HG02623 (cell line): Measurements from ENCODE around the gene TRIM4.
"Not testable (repeated sequence)": the region's sequence is repeated elsewhere in the genome, so short reads cannot be mapped to it uniquely, and the experiment has no call there.

ENCODE experiments used
- ATAC-seq: cut with Tn5 transposase; IDR thresholded peaks from one replicate; pipeline ENCODE4 v1.9.1; 2021; ENCODE audit warnings: moderate library complexity; ENCODE audit not compliant: unreplicated experiment

Gene TRIM4

DNA sequence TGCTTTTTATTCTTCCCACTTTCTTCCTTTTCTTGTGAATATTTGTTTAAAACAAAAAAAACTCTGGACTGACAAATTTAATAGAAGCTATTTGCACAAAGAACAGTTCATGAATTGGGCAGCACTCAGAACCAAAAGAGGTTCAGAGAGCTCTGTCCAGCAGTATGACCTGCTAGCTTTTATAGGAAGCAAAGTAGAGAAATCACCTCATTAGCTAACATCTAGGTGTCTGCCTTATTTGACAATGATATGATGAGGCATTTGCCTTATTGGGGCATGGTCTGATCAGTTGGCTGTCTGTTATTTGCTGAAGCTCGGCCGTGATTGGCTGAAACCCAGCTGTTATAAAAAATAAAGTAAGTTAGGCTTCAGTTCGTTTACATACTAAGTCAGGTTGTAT, 819 bp upstream of the TRIM4 start:
- ATAC-seq, result no peak

DNA sequence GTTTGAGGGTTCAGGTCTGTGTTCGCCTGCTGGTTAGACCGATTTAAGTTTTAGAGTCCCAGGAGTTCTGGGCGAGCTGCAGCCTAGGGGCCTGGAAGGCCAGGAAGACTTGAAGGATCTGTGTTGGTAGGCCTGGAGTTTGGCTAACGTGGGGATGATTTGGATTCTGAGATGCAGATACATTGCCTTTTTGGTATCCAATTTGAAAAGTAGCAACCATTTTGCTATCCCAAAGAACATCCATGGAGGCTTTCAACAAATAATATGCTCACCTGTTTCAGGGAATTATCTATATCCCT, 433 bp upstream of the TRIM4 start:
- ATAC-seq, result no peak

DNA sequence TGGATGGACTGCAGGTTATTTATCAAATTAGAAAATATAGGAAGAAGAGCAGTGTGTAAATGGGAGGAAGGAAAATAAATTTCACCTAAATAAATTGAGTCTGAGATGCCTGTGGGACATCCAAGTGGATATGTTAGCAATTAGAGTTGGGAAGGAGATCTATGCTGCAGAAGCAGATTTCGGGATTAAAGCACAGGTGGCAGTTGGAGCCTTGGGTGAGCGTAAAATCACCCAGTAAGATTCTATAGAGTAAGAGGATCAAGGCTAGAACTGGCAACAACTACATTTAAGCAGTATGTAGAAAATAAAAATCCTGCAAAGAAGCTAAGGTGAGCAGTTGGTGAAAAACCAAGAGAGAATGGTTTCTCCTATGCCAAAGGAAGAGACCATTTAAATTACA, 8.4 kb downstream of the TRIM4 start:
- ATAC-seq, result no peak

DNA sequence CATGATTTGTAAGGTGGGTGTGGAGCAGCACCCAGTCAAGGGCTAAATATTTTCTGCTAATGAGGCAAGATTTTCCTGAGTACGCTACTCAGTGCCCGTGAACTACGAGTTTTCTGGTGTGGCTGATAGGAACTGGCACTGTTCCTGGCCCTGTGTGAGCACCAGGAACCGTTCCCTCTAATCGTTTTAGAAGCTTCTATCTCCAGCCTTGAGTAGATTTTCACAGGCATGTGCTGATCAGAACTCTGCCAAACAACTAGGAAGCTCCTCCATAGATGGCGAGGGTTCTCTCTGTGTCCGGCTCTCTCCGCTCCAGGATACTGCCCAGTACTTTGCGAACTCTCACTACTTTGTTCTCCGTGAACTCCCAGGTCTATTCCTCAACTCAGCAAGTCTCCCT, 17.7 kb downstream of the TRIM4 start:
- no peak for ATAC-seq

DNA sequence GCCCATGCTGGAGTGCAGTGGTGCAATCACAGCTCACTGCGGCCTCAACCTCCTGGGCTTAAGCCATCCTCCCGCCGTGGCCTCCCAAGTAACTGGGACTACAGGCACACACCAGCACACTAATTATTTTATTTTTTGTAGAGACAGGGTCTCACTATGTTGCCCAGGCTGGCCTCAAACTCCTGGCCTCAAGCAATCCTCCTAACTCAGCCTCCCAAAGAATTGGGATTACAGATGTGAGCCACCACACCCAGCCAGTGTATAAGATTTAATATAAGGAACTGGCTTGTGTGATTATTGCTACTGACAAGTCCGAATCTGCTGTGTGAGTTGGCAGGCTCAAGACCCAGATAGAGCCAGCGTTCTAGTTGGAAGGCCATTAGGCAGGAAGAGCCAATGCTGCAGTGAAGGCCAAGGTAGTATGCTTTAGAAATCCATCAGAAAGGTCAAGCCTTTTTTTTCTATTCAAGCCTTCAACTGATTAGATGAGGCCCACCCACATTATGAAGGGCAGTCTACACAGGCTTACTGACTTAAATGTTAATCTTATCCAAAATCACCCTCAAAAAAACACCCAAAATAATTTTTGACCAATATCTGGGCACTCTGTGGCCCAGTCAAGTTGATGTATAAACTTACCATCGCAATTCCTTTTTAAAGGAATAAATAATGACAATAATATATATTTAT, 19.4 kb downstream of the TRIM4 start:
- ATAC-seq, result no peak

DNA sequence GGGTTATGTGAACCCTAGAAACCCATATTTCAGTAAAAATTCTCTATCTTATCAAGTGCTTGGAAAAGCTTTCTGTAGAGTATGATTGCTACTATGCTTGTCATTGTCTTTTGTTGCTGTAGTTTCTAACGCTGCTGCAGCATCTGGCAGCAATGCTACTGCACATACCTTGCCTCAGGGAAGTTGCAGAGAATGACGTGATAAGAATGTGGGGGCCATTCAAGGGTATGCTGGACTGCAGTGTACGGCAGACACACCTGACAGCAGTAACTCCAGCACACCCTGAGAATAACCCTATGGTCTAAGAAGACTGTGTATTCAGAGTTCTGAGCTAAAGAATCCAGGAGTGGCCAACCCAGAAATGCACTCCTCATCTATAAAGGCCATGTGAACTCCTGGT, 20.5 kb downstream of the TRIM4 start:
- no peak for ATAC-seq

DNA sequence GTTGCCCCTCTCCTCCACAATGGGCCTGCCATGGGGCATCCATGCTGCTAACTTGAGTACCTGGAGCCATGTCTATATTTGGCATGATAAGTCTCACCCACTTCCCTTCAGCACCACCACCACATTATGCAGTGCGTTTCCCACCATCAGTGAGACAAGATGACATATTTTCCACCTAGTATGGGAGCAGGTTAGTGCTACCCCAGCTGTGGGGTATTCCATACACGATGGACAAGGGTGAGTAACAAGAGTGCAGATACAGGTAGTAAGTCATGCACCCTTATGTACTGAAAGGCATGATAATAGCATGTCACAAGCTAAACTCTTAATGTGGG, 21.3 kb downstream of the TRIM4 start:
- no peak for ATAC-seq

DNA sequence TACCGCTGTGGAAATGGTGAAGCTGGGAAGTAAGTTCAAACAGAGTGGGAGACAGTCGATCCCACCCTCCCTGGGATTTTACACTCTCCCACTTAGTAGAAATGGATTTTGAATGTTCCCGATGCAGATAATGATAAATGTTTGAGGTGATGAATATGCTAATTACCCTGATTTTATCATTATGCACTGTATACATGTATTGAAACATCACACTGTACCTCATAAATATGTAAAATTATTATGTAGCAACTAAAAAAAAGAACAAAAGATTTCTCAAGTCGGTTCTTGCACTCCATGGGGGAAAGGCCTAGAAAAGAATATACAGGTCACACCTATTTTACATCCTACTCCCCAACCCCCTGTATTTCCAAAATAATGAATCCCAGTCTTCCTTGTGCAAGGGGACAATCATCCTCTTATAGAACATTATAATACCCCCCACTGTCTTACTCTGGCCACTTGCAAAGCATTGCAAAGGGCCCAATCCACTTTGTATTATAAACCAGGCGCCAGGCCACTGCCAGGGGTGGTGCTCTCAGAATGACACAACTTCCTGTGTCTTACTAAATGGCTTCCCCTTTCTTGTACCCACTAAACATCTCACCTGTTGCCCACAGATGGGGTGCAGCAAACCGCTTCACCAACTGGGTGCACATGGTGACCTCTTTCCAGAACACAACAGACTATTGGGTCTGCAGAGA, 21.9 kb downstream of the TRIM4 start:
- no peak for ATAC-seq

DNA sequence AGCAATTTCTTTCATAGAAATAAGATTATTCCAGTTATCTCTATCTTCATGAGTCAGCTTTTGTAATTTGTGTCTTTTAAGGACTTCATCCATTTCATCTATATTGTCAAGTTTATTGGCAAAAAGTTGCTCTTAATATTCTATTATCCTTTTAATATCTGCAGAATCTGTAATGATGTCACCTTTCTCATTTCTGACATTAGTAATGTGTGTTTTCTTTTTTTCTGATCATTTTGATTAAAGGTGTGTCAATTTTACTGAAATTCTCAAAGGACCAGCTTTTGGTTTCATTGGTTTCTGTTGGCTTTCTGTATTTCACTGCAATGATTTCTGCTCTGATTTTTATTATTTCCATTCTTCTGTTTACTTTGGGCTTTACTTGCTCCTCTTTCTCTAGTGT, 24.6 kb downstream of the TRIM4 start:
- ATAC-seq, result no peak

DNA sequence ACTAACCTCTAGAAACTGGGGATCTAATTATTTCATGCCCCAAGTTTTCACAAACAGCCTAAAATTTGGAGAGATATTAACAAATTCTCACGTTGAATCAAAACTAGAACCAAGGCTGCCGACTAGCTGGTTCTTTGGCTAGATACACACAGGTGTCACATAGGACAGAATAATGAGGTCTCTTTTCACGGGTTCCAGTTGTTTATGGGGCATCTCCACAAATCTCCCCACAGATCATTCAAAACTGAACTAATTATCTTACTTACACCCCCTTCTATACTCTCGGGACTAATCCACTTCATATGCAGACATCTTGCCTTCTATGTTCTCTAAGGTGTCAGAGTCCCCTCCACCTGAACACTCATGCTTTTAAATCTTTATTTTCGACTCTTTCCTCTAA, 26.1 kb downstream of the TRIM4 start:
- ATAC-seq, result no peak

DNA sequence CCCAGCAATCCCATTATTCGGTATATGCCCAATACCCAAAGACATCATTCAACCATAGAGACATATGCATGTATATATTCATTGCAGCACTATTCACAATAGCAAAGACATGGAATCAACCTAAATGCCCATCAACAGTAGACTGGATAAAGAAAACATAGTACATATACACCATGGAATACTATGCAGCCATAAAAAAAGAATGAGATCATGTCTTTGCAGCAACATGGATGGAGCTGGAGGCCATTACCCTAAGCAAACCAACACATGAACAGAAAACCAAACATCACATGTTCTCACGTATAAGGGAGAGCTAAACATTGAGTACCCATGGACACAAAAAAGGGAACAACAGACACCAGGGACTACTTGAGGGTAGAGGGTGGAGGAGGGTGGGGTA, 29.0 kb downstream of the TRIM4 start:
- ATAC-seq, result not testable (repeated sequence)

DNA sequence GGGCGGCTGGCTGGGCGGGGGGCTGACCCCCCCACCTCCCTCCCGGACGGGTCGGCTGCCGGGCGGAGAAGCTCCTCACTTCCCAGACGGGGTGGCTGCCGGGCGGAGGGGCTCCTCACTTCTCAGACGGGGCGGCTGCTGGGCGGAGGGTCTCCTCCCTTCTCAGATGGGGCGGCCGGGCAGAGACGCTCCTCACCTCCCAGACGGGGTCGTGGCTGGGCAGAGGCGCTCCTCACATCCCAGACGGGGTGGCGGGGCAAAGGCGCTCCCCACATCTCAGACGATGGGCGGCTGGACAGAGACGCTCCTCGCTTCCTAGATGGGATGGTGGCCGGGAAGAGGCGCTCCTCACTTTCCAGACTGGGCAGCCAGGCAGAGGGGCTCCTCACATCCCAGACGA, 31.0 kb downstream of the TRIM4 start:
- ATAC-seq, result not testable (repeated sequence)

DNA sequence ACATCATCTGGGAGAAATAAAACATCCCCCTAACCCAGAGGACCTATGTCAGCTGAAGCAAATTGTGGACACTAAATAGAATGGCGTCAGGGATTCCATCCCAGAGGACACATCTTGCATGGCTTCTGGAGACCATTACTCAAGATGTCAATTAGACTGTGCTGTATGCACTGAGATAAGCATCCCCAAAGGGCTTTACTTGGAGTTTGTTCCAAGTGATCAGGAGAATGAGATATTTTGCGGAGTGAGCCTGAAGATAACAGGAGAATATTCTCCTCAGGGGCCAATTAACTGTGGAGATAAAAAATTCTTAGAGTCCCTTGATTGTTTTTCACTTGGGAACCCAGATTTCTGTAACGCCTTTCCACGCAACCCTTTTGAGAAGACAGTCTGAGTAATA, 38.0 kb downstream of the TRIM4 start:
- ATAC-seq, result no peak

DNA sequence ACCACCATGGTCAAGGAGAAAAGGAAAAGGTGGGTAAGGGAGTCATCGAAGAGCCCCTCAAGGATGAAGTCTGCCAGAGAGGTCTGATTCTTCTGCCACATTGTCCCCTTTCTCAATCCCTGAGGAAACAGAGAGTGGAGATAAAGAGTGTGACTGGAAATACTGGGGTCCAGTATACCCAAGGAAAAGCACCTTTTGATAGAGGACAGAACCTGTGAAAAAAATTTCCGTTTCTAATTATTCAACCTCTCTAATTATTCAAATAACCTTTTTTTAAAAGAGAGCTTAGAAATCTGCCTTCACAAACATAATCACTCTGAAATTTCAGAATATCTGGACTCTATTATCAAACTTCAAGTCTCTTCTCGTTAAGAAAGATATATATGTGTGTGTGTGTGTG, 42.4 kb downstream of the TRIM4 start, which contains the start of gene OR2AE1:
OR2AE1 (minus strand) TSS at position 101 of the 400 bp plus-strand sequence; CDS start at position 101, 0 bp downstream.
- no peak for ATAC-seq

DNA sequence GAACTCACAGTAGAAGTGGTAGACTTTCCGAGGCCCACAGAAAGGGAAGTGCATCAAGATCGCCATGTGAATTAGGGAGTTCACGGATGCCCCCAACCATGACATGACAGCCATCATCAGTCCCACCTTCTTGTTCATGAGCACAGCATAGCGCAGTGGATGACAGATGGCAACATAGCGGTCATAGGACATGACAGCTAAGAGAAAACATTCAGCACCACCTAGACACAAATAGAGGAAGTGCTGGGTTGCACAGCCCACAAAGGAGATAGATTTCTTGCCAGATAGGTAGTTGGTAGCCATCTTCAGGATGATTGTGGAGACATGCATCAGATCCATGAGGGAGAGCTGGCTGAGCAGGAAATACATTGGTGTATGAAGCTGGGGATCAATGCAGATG, 42.8 kb downstream of the TRIM4 start:
- no peak for ATAC-seq

DNA sequence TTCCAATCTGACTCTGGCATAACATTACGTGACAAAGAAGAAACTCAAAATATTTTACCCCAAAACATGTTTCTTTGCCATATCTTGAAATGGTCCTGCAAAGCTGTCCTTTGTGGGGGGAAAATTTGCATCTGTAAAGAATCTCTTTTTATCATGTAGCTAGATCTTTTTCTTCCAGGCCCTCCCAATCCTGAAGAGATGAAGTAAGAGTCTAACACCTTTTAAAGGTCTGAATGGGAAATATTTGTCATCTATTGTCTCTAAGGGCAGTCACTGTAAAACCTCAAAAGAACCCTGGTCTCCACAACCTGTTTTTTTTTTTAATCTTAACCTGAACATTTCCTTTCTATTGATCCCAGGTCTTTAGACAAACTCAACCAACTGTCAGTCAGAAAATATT, 51.1 kb downstream of the TRIM4 start:
- ATAC-seq, result no peak

DNA sequence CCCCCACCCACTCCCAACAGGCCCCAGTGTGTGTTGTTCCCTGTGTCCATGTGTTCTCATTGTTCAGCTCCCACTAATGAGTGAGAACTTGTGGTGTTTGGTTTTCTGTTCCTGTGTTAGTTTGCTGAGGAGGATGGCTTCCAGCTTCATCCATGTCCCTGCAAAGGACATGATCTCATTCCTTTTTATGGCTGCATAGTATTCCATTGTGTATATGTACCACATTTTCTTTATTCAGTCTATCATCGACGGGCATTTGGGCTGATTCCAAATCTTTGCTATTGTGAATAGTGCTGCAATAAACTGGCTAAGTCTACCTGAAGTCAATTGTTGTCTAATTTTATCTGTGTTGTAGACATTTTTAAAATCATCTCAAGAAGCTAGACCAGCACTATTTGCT, 51.9 kb downstream of the TRIM4 start:
- not testable (repeated sequence) for ATAC-seq

DNA sequence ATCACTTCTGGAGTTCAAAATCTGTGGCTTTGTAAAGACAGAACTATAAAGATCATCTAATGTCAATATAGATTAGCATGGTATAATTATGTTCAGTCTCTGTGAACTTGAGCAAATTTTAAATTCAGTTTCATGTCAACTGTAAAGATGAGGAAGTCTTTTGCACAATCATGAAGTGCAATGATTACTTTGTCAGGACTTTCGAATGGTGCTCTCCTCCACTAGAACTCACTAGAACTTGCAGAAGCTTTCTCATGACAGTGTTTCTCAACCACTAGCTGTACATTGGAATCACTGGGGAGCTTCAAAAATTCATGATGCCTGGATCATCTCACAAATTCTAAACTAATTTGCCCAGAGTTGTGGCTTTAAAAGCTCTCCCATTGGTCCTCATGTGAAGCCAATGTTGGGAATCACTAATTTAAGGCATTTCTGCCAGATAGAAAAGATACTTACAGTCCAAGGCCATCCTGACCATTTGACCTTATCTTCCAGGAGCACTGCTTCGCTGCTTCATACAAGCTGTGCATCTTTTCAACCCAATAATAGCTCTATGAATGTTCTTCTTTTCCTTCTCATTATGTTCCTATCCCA, 55.4 kb downstream of the TRIM4 start:
- ATAC-seq, result no peak

DNA sequence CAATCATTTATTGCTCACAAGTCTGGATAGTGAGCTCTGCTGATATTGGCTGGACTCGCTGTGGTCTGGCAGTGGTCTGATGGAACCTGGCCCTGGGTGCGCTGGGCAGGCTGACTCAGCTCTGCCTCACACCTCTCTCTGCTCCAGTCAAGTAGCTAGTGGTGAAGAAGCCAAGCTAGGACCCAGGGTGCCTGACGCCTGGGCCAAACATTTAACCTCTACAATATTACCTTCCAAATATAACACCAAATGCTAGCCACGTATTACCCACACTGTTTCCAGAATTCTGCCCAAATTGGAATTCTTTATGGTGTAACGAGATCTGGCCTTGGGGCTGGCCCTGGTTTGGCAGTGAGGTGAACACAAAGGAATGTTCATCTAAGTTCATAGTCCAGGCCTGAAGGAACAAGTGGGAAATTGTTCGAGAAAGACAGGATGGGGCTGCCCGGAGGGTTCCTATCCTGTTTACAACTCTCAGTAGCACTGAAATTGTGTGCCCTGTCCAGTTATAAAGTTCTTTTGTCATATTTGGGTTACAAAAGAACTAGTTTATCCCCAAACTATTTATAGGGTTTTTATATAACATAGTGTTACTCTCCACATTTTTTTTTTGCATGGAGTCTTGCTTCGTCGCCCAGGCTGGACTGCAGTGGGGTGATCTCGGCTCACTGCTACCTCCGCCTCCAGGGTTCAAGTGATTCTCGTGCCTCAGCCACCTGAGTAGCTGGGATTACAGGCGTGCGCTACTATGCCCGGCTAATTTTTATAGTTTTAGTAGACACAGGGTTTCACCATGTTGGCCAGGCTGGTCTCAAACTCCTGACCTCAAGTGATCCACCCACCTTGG, 58.8 kb downstream of the TRIM4 start:
- ATAC-seq, result no peak

DNA sequence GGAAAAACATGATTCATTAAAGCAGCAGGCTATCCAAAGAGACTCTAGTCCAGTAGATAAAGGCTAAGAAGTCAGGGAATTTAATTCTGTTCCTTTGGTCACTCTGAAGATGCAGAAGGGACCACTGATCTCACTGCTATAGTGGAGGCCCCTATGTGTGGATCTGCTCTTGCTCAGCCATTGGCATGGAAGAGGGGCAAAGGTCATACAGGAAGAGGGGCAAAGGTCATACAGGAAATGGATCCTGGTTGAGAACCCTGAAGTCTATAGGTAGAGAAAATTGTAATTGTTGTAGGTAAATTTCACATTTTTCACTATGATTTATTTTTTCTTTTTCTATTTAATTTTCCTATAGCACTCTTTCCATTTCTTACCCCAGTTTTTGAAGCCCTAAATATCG, 64.1 kb downstream of the TRIM4 start:
- ATAC-seq, result no peak

DNA sequence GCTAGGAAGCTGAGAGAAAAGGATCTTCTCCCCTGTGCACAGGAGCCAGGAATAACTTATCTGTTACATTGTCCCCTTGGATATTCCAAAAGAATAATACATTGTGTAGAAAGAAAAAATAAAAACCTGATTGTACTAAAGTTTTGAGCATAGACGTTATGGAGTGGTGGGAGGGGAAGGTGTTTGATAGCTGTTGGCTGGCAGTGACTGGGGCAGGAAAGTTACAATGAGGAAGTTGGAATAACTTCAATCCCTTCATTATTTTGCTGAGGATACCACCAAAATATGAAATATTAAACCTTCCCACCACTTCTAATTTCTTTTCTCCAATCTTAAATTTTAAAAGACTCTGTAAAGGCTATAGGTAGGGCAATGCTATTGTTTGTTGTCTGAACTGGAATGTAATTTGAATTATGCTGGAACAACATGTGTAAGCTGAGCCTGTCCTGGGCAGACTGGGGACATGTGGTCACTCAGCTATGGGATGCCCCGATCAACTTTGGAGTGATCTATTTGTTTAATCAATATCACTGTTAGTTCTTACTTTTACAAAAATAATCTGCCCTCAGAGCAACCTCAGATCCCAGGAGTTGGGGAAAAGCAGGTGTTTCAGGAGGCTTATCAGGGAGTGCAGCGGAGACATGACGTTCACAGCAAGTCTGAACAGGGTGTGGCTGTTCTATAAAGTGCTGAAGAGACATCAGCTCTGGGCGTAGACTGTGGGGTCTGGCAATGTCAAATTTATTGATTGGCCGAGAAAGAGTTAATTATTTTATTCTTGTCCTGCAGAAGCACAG, 70.7 kb downstream of the TRIM4 start:
- ATAC-seq, result no peak
